Stomach (tissue), 4 donors: ENCODE results near the gene GPN2.

Source experiments
- EP300 ChIP-seq: sonication (generic); formaldehyde crosslinking; IDR thresholded peaks from one replicate; pipeline ENCODE4 v1.6.1; 2017; ENCODE audit warnings: antibody characterized with exemption
- POLR2A ChIP-seq, 4 donors: fragments of 450-650 bp; IDR thresholded peaks; one replicate each; pipeline ENCODE4 v1.6.1; 2016; ENCODE audit warnings: antibody characterized with exemption in 4 of 4, control low read depth in 2 of 4, mild to moderate bottlenecking in 1 of 4, moderate library complexity in 1 of 4
- POLR2AphosphoS5 ChIP-seq, 3 donors: sonication (generic); formaldehyde crosslinking; IDR thresholded peaks; one replicate each; pipeline ENCODE4 v1.6.1; 2016; ENCODE audit warnings: antibody characterized with exemption in 3 of 3
- TF ChIP-seq, protein P1 (sequence below), 7 experiments: fragments of 450-650 bp in 4 of 7; fragments of 200-600 bp in 3 of 7; sonication (generic) in 3 of 7; IDR thresholded peaks; one replicate each; pipeline ENCODE4 v1.5.1; 2016 to 2019; ENCODE audit warnings: antibody characterized with exemption in 7 of 7, control low read depth in 2 of 7, mild to moderate bottlenecking in 1 of 7

DNA sequence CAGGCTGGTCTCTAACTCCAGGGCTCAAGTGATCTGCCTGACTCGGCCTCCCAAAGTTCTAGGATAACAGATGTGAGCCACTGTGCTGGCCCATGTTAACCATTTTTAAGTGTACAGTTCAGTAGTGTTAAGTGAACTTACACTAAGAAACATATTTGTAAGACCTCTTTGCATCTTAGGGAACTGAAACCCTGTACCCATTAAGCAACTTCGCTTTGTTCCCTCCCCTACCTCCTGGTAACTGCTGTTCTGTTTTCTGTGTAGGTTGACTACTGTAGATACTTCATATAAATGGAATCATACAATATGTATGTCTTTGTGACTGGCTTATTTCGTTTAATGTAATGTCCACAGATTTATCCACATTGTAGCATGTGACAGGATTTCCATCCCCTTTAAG lies 42.4 kb upstream of the GPN2 start:
- no peak for TF ChIP-seq EP300
- TF ChIP-seq, protein P1, sequence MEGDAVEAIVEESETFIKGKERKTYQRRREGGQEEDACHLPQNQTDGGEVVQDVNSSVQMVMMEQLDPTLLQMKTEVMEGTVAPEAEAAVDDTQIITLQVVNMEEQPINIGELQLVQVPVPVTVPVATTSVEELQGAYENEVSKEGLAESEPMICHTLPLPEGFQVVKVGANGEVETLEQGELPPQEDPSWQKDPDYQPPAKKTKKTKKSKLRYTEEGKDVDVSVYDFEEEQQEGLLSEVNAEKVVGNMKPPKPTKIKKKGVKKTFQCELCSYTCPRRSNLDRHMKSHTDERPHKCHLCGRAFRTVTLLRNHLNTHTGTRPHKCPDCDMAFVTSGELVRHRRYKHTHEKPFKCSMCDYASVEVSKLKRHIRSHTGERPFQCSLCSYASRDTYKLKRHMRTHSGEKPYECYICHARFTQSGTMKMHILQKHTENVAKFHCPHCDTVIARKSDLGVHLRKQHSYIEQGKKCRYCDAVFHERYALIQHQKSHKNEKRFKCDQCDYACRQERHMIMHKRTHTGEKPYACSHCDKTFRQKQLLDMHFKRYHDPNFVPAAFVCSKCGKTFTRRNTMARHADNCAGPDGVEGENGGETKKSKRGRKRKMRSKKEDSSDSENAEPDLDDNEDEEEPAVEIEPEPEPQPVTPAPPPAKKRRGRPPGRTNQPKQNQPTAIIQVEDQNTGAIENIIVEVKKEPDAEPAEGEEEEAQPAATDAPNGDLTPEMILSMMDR (IDR thresholded peaks at IDR 0.05), result no peak
- no peak for TF ChIP-seq POLR2AphosphoS5 (IDR thresholded peaks at IDR 0.05)
- no peak for TF ChIP-seq POLR2A (IDR thresholded peaks at IDR 0.05)
